Mesendoderm (in vitro differentiated cells): ENCODE results near the gene NPM3.

Experiments used
- DNase-seq: peaks from one replicate; pipeline ENCODE4 v3.0.0; 2013
- H2AK5ac ChIP-seq: 2 replicates; pipeline ENCODE4 v1.6.1; 2013; ENCODE audit warnings: low read length, inconsistent platforms
- H2BK120ac ChIP-seq: 2 replicates; pipeline ENCODE4 v1.6.1; 2013; ENCODE audit warnings: low read depth, mild to moderate bottlenecking, low read length, moderate library complexity, mixed read lengths
- H2BK15ac ChIP-seq: replicated peaks from 2 replicates; pipeline ENCODE4 v1.6.1; 2013; ENCODE audit warnings: low read depth, mild to moderate bottlenecking, moderate library complexity
- H2BK5ac ChIP-seq: 2 replicates; pipeline ENCODE4 v1.6.1; 2013; ENCODE audit warnings: low read length, inconsistent platforms
- H3K18ac ChIP-seq: 2 replicates; pipeline ENCODE4 v1.6.1; 2013; ENCODE audit warnings: mild to moderate bottlenecking, low read length, mixed read lengths
- H3K23ac ChIP-seq: one replicate; pipeline ENCODE4 v1.6.1; 2013; ENCODE audit warnings: low read length
- H3K27ac ChIP-seq: 2 replicates; pipeline ENCODE4 v1.5.1; 2013; ENCODE audit warnings: low read depth, mild to moderate bottlenecking, inconsistent platforms, low read length, moderate library complexity
- H3K27me3 ChIP-seq: 2 replicates; pipeline ENCODE4 v1.6.1; 2013; ENCODE audit warnings: low read length, control low read depth, mild to moderate bottlenecking, inconsistent platforms; ENCODE audit not compliant: insufficient read depth, poor library complexity
- H3K36me3 ChIP-seq: 2 replicates; pipeline ENCODE4 v1.6.1; 2013; ENCODE audit warnings: low read length, inconsistent platforms; ENCODE audit not compliant: control insufficient read depth, insufficient read depth
- H3K4ac ChIP-seq: one replicate; pipeline ENCODE4 v1.6.1; 2013; ENCODE audit warnings: low read depth, mild to moderate bottlenecking, low read length, moderate library complexity
- H3K4me1 ChIP-seq: 2 replicates; pipeline ENCODE4 v1.6.1; 2013; ENCODE audit warnings: low read depth, low read length, inconsistent platforms; ENCODE audit not compliant: control insufficient read depth
- H3K4me2 ChIP-seq: 2 replicates; pipeline ENCODE4 v1.6.1; 2013; ENCODE audit warnings: low read length
- H3K4me3 ChIP-seq: 2 replicates; pipeline ENCODE4 v1.5.1; 2013; ENCODE audit warnings: mild to moderate bottlenecking, low read length
- H3K56ac ChIP-seq: one replicate; pipeline ENCODE4 v1.6.1; 2013; ENCODE audit warnings: low read length
- H3K79me1 ChIP-seq: 2 replicates; pipeline ENCODE4 v1.6.1; 2013; ENCODE audit warnings: low read length, inconsistent platforms
- H3K79me2 ChIP-seq: 2 replicates; pipeline ENCODE4 v1.6.1; 2013; ENCODE audit warnings: mild to moderate bottlenecking, low read length; ENCODE audit not compliant: control insufficient read depth, insufficient read depth
- H3K9ac ChIP-seq: 2 replicates; pipeline ENCODE4 v1.6.1; 2013; ENCODE audit warnings: low read length, inconsistent platforms
- H4K5ac ChIP-seq: one replicate; pipeline ENCODE4 v1.6.1; 2013; ENCODE audit warnings: low read length
- H4K8ac ChIP-seq: one replicate; pipeline ENCODE4 v1.6.1; 2013; ENCODE audit warnings: low read depth, mild to moderate bottlenecking, control low read depth, low read length, moderate library complexity
- WGBS: extraction: QIAGEN DNeasy Blood & Tissue Kit; methylation state at CpG from one replicate; pipeline ENCODE4 v1.1.7; 2013; ENCODE audit warnings: low lambda C conversion rate, missing lambda C conversion rate; ENCODE audit not compliant: insufficient coverage; ENCODE audit errors: extremely low coverage; 5-methylcytosine and 5-hydroxymethylcytosine counted together

Gene NPM3

GRCh38 chr10:101758858-101759257 lies 24.4 kb downstream of the NPM3 start:
- Histone ChIP-seq H4K5ac (no peak overlapping the region), H2BK15ac (no peak overlapping the region), H3K4me2 (no peak overlapping the region), H3K18ac (no peak overlapping the region), H3K36me3 (no peaks in the 10 kb centered on the region), H4K8ac (no peak overlapping the region), H2AK5ac (no peak overlapping the region), H3K23ac (no peak overlapping the region), H3K56ac (peak overlapping the region; percentile 80), H2BK5ac (no peak overlapping the region), H3K9ac (no peak overlapping the region), H3K4me1 (peaks cover 5% of the 10 kb centered on the region), H3K27ac (no peak overlapping the region), H3K27me3 (no peaks in the 10 kb centered on the region), H3K79me2 (no peaks in the 10 kb centered on the region), H2BK120ac (no peak overlapping the region), H3K79me1 (no peaks in the 10 kb centered on the region), H3K4ac (no peak overlapping the region), H3K4me3 (no peak overlapping the region)
- no CpG with 5 or more reads among the region's 2 CpGs for WGBS
- DNase-seq, result no peak

GRCh38 chr10:101752241-101752640 lies 31.0 kb downstream of the NPM3 start:
- no peak overlapping the region for H3K4me2 ChIP-seq
- no peak overlapping the region for H3K18ac ChIP-seq
- H3K9ac ChIP-seq, result no peak overlapping the region
- H3K36me3 ChIP-seq, result no peaks in the 10 kb centered on the region
- no peak overlapping the region for H2BK120ac ChIP-seq
- no peak overlapping the region for H3K27ac ChIP-seq
- peaks cover 8% of the 10 kb centered on the region for H3K4me1 ChIP-seq
- no CpG with 5 or more reads among the region's 3 CpGs for WGBS
- H3K79me1 ChIP-seq, result no peaks in the 10 kb centered on the region
- H4K8ac ChIP-seq, result no peak overlapping the region
- no peak overlapping the region for H3K4me3 ChIP-seq
- H3K56ac ChIP-seq, result no peak overlapping the region
- H2BK5ac ChIP-seq, result no peak overlapping the region
- H3K23ac ChIP-seq, result no peak overlapping the region
- no peaks in the 10 kb centered on the region for H3K79me2 ChIP-seq
- H3K4ac ChIP-seq, result no peak overlapping the region
- H4K5ac ChIP-seq, result no peak overlapping the region
- H2AK5ac ChIP-seq, result no peak overlapping the region
- no peak for DNase-seq
- no peaks in the 10 kb centered on the region for H3K27me3 ChIP-seq
- no peak overlapping the region for H2BK15ac ChIP-seq

- no peak overlapping the region for H3K4me3 ChIP-seq
- H3K79me2 ChIP-seq, result no peaks in the 10 kb centered on the region
- peak overlapping the region; percentile 10 for H2BK15ac ChIP-seq
- H3K18ac ChIP-seq, result peak overlapping the region; percentile 52
- H3K79me1 ChIP-seq, result no peaks in the 10 kb centered on the region
- peaks cover 8% of the 10 kb centered on the region for H3K4me1 ChIP-seq
- H4K8ac ChIP-seq, result no peak overlapping the region
- H3K27ac ChIP-seq, result peak overlapping the region; percentile 80
- no peak overlapping the region for H2AK5ac ChIP-seq
- H4K5ac ChIP-seq, result no peak overlapping the region
- peak overlapping the region; percentile 97 for H3K4ac ChIP-seq
- no peaks in the 10 kb centered on the region for H3K27me3 ChIP-seq
- no peaks in the 10 kb centered on the region for H3K36me3 ChIP-seq
- no peak overlapping the region for H2BK120ac ChIP-seq
- H3K9ac ChIP-seq, result peak overlapping the region; percentile 57
- WGBS, result no CpG with 5 or more reads among the region's 19 CpGs
- peak overlapping the region; percentile 95 for H2BK5ac ChIP-seq
- peak; percentile 96 for DNase-seq
- no peak overlapping the region for H3K4me2 ChIP-seq
- peak overlapping the region; percentile 69 for H3K56ac ChIP-seq
- H3K23ac ChIP-seq, result no peak overlapping the region
Observed at GRCh38 chr10:101749047-101750016, 33.9 kb downstream of the NPM3 start.

- Histone ChIP-seq H4K8ac (no peak overlapping the region), H3K36me3 (no peaks in the 10 kb centered on the region), H3K27me3 (no peaks in the 10 kb centered on the region), H3K4me2 (no peak overlapping the region), H3K4ac (no peak overlapping the region), H3K9ac (no peak overlapping the region), H2BK120ac (no peak overlapping the region), H3K4me3 (no peak overlapping the region), H3K79me1 (no peaks in the 10 kb centered on the region), H2BK15ac (no peak overlapping the region), H3K27ac (peak overlapping the region; percentile 17), H3K23ac (no peak overlapping the region), H2AK5ac (no peak overlapping the region), H3K18ac (peak overlapping the region; percentile 52), H3K4me1 (peaks cover 8% of the 10 kb centered on the region), H3K79me2 (no peaks in the 10 kb centered on the region), H4K5ac (no peak overlapping the region), H3K56ac (peak overlapping the region; percentile 11), H2BK5ac (peak overlapping the region; percentile 37)
- WGBS, result no CpG with 5 or more reads among the region's 3 CpGs
- peak; percentile 29 for DNase-seq
Observed at GRCh38 chr10:101748496-101748895, 34.8 kb downstream of the NPM3 start.

GRCh38 chr10:101745074-101745696 lies 38.1 kb downstream of the NPM3 start:
- Histone ChIP-seq H3K18ac (no peak overlapping the region), H3K23ac (no peak overlapping the region), H3K36me3 (no peaks in the 10 kb centered on the region), H3K9ac (no peak overlapping the region), H3K4me2 (no peak overlapping the region), H2BK15ac (no peak overlapping the region), H3K56ac (no peak overlapping the region), H3K79me1 (no peaks in the 10 kb centered on the region), H3K27me3 (no peaks in the 10 kb centered on the region), H3K4me1 (peaks cover 8% of the 10 kb centered on the region), H2BK120ac (no peak overlapping the region), H3K27ac (no peak overlapping the region), H3K79me2 (no peaks in the 10 kb centered on the region), H2AK5ac (no peak overlapping the region), H4K8ac (no peak overlapping the region), H2BK5ac (no peak overlapping the region), H3K4ac (no peak overlapping the region), H4K5ac (no peak overlapping the region), H3K4me3 (no peak overlapping the region)
- no peak for DNase-seq
- no CpG with 5 or more reads among the region's 9 CpGs for WGBS
